ENCODE measurements around the gene ACBD4. TPM values are rescaled to one million over a fixed set of nuclear protein-coding genes. Genes with fewer than 3 reads are reported as not detected.

Gene ACBD4
- total and polyA plus RNA-seq, 2 experiments from 2014 or later, result 8.2 to 13.7 TPM

GRCh38 chr17:45144199-45145034 is 8.9 kb downstream of the ACBD4 start:
- H3K27ac ChIP-seq, result peak overlapping the region; percentile 95
- peak; percentile 75 for DNase-seq (ENCODE audit: low spot score)
- no peak for TF ChIP-seq CTCF (IDR thresholded peaks at IDR 0.05; ENCODE audit: poor library complexity)
- no peak for TF ChIP-seq EZH2 (IDR thresholded peaks at IDR 0.05; ENCODE audit: borderline replicate concordance)
- TF ChIP-seq EZH2phosphoT487 (IDR thresholded peaks at IDR 0.05; ENCODE audit: low read depth, severe bottlenecking, unreplicated experiment), result no peak
- no peaks in the 10 kb centered on the region for H3K9me2 ChIP-seq (replicated peaks; ENCODE audit: insufficient read depth)
- H4K20me1 ChIP-seq (ENCODE audit: insufficient read depth, poor library complexity, severe bottlenecking), result peaks cover 3% of the 10 kb centered on the region
- H3K36me3 ChIP-seq (replicated peaks; ENCODE audit: insufficient read depth, low read depth), result no peaks in the 10 kb centered on the region
- peak overlapping the region; percentile 28 for H3K4me3 ChIP-seq
- no peaks in the 10 kb centered on the region for H3K27me3 ChIP-seq
- peak overlapping the region; percentile 75 for H3K4me2 ChIP-seq
- peaks cover 5% of the 10 kb centered on the region for H3K79me2 ChIP-seq
- peak overlapping the region; percentile 89 for H2AFZ ChIP-seq
- peaks cover 27% of the 10 kb centered on the region for H3K4me1 ChIP-seq (ENCODE audit: insufficient read depth)
- no peaks in the 10 kb centered on the region for H3K9me3 ChIP-seq (ENCODE audit: low read depth)
- WGBS (ENCODE audit: low lambda C conversion rate, missing lambda C conversion rate), result 42% methylated on average over 40 of the region's 71 CpGs

- WGBS (ENCODE audit: low lambda C conversion rate, missing lambda C conversion rate), result 87% methylated on average over 8 of the region's 8 CpGs
- Histone ChIP-seq H3K9me3 (ENCODE audit: low read depth) (no peaks in the 10 kb centered on the region), H3K27me3 (no peaks in the 10 kb centered on the region), H3K4me2 (peak overlapping the region; percentile 75), H3K79me2 (peaks cover 11% of the 10 kb centered on the region), H3K27ac (peak overlapping the region; percentile 95), H2AFZ (no peak overlapping the region), H4K20me1 (ENCODE audit: insufficient read depth, poor library complexity, severe bottlenecking) (peaks cover 5% of the 10 kb centered on the region), H3K4me1 (ENCODE audit: insufficient read depth) (peaks cover 27% of the 10 kb centered on the region), H3K9me2 (replicated peaks; ENCODE audit: insufficient read depth) (no peaks in the 10 kb centered on the region), H3K36me3 (replicated peaks; ENCODE audit: insufficient read depth, low read depth) (no peaks in the 10 kb centered on the region), H3K4me3 (no peak overlapping the region)
- no peak for DNase-seq (ENCODE audit: low spot score)
- TF ChIP-seq CTCF (IDR thresholded peaks at IDR 0.05; ENCODE audit: poor library complexity) (no peak), EZH2phosphoT487 (IDR thresholded peaks at IDR 0.05; ENCODE audit: low read depth, severe bottlenecking, unreplicated experiment) (no peak), EZH2 (IDR thresholded peaks at IDR 0.05; ENCODE audit: borderline replicate concordance) (no peak)
Observed at GRCh38 chr17:45145035-45145389, 9.5 kb downstream of the ACBD4 start.

GRCh38 chr17:45146166-45146565 is 10.7 kb downstream of the ACBD4 start:
- no peak for DNase-seq (ENCODE audit: low spot score)
- peak overlapping the region; percentile 97 for H3K27ac ChIP-seq
- peak overlapping the region; percentile 84 for H3K4me2 ChIP-seq
- no peaks in the 10 kb centered on the region for H3K36me3 ChIP-seq (replicated peaks; ENCODE audit: insufficient read depth, low read depth)
- peaks cover 27% of the 10 kb centered on the region for H3K4me1 ChIP-seq (ENCODE audit: insufficient read depth)
- no peaks in the 10 kb centered on the region for H3K9me3 ChIP-seq (ENCODE audit: low read depth)
- no peaks in the 10 kb centered on the region for H3K9me2 ChIP-seq (replicated peaks; ENCODE audit: insufficient read depth)
- H3K27me3 ChIP-seq, result no peaks in the 10 kb centered on the region
- H2AFZ ChIP-seq, result no peak overlapping the region
- peaks cover 23% of the 10 kb centered on the region for H3K79me2 ChIP-seq
- WGBS (ENCODE audit: low lambda C conversion rate, missing lambda C conversion rate), result 97% methylated on average over 10 of the region's 10 CpGs
- TF ChIP-seq CTCF (IDR thresholded peaks at IDR 0.05; ENCODE audit: poor library complexity) (no peak), EZH2phosphoT487 (IDR thresholded peaks at IDR 0.05; ENCODE audit: low read depth, severe bottlenecking, unreplicated experiment) (no peak), EZH2 (IDR thresholded peaks at IDR 0.05; ENCODE audit: borderline replicate concordance) (no peak)
- H4K20me1 ChIP-seq (ENCODE audit: insufficient read depth, poor library complexity, severe bottlenecking), result peaks cover 17% of the 10 kb centered on the region
- no peak overlapping the region for H3K4me3 ChIP-seq
